Stimulated activated CD8-positive, alpha-beta memory T cell treated with anti-CD3 and anti-CD28 coated beads, Interleukin-7, amount 100 ng/mL, for 24 hours (primary cell): Measurements from ENCODE around the gene ADM2.
A peak's percentile ranks its signal among the peaks of the same experiment; 100 is the strongest.

Experiments
- DNase-seq: peaks from one replicate; pipeline ENCODE4 v3.0.0-alpha.2; 2020; ENCODE audit warnings: low read depth

Gene ADM2

DNA sequence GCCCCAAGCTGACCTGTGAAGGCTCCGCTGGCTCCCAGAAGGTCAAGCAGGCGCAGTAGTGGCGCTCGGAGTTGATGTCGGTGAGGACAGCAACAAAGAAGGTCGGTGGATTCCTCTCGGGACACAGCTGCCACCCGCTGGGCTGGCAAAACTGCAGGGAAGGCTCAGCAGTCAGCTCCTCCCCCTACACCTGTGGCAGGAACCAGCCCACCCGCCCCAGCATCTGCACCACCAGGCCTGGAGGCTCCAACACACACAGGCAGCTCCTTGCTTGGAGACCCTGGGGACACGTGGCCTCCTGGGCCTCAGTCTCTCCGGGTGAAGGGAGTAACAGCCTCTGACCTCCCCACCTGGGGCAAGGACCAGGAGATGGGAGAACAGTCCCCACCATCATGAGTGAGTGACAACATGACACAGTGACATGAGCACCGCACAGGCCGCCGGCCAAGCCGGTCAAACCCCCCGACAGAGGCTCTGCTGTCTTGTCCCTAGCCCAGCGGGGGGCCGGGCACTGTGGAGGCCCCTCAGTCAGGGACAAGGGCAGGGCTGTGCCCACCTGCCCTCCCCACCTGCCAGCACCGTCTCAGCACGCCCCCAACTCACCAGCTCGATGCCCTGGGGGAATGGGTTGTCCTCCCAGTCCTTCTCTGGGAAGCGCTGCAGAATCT, 13.4 kb upstream of the ADM2 start:
- no peak for DNase-seq

DNA sequence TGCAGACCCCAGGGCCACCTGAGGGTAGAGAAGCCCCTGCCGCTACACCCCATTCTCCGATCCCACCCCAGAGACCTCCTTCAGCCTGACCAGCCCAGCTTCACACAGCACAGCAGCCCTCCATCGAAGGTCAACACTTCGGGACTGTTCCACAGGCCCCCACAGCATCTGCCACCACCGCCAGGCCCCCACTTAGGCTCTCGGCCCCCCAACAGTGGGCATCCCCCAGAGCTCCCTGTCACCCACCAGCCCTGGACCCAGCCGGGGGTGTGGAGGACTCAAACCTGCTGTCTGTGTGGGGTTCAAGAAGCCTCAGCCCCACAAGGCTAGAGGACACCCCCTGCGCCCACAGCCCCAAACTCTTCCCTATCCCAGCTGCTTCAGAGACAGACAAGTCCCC, 12.7 kb upstream of the ADM2 start:
- DNase-seq, result no peak

DNA sequence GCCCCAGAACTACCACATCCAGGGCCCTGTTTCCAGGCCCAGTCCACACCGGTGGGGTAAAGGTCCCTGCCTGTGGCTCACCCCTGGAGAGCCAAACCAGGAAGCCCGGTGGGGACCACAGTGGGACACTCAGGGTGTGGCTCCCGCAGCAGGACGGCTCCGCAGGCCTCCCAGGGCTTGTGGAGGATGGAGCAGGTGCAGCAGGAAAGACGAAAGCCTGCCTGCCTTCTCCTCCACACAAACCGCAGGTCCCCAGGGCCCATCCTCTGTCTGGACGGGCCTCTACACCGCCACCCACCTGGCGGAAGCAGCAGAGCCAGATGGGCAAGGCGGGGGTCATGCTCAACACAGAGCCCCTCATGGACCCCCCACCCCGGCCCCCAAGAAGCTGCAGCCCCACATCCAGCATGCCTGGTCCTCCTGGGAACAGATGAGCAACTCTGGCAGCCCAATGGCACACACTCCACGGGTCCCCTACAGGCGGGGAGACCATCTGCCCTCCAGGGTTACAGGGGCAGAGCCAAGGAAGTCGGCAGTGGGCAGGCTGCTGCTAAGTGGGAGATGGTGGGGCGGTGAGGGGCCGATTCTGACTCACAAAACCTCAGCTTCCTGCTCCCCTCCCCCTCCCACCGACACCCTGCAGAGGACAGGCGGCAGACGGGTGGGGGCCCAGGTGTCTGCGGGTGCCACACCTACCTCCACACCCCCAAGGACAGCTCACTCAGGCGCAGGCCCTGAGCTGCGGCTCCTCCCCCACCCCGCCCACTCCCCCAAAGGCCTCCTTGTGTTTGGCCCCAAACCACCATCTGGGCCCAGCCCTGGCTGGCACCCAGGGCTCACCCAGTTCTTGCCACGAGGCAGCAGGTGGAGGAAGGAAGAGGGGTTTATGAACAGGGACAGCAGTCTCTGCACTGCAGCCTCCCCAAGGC, 11.7 kb upstream of the ADM2 start:
- DNase-seq, result peak; percentile 87

DNA sequence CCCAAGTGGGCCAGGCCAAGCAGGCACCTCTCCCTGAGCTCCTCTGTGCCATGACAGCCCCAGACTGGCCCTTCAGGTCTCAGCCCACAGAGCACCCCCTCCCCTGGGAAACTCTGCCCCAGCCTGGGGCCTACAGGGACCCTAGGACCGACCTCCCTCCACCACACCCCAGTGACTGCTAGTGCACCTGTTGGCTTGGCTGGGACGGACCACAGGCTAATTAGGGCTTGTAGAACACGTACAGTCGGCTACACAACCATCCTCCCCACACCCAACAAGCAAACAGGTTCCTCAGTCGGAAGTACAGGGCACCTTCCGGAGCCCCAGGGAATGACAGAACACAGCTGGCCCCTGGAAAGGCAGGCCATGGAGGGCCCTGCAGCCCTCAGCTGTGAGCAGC, 10.9 kb upstream of the ADM2 start:
- no peak for DNase-seq

DNA sequence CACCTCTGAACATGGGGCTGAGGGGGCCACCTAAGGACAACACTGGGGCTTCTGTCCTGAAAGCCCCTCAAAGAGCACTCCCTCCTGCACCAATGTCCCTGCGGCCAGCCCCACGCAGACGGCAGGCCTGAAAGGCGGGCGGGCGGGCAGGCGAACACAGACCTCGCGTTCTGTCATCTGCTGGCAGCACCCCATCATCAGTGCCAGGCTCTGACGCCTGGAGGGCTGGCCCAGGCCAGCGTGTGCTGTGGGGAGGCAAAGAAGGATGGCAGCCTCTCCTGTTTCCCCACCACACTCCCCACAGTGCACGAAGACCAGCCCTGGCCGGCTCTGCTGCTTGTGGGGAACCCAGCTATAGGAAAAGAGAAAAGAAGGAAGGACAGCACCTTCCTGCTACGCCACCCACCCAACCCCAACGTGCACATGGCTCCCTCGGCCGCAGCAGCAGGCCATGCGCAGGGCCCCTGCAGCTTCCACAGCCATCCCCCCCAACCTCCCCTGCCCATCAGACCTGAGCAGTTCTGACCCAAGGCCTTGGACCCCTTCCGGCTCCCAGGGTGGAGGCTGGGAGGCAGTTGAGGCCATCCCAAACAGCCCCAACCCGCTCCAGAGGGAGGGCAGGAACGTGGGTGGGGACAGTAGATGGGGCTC, 10.0 kb upstream of the ADM2 start:
- no peak for DNase-seq

DNA sequence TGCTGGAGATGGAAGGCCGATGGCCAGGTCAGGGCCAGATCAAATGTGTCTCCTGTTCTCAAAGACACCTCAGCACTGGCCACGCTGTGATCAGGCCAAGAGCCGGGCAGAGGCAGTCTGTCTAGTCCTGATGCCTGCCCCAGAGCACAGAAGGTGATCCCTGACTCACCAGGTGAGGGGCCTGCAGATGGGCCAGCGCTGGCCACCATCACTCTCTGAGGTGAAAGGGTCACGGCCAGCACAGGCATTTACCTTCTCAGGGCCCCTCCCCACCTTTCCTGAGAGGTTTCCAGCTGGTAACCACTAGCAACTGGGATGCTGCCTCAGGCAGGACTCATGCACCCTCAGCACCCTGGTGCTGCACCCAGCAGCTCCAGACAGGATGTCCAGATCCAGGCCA, 9.4 kb upstream of the ADM2 start:
- DNase-seq, result no peak

DNA sequence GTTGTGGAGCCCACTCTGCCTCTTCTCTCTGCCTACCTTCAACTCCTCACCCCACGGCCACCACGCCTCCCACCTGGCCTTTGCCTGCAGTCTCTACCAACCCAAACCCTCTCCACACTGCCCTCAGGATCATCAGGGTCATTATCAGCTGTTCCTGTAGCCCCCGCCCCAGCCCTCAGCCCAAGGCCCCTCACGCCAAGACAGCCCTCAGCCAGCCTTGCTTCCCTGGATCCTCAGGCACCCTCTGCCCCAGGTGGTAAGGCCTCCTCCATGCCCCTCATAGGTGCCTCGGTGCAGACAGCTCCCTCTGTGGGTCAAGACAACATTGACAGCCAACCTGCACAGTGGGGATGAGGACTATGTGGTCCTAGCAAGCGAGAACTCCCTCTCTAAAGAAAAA, 8.3 kb upstream of the ADM2 start:
- no peak for DNase-seq

DNA sequence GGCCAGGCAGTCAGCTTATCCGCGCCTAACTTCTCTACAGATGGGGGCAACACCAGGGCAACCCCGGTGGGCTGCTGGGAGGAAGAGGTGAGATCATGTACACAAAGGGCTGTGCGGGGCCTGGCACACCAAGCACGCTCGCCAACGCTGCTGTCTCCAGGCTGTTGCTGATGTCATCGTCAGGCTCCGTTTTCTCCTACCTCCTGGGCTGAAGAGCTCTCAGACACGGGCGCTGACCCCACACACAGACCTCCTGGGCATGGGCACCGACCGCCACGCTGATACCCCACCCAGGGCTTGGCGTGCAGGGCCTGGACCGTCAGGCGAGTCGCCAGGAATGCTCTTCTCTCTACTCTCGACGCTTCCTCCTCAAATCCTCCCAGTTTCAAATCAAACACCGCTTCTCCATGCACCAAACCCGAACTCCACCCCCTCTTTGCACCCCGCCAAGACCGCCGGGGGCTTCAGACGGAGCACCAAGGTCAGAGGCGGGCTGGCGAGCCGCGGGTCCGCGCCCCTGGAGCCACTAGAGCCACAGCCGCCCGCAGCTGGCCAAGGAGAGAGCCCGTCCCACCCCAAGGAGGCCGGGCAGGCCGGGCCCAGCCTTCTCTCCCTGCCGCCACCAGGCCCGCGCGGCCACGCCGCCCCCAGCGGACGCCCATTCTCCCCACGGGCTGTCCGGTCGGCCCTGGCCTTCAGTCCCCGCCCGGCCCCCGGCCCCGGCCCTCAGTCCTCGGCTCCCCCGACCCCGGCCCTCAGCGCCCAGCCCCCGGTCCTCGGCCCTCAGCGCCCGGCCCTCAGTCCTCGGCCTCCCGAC, 7.3 kb upstream of the ADM2 start:
- no peak for DNase-seq

DNA sequence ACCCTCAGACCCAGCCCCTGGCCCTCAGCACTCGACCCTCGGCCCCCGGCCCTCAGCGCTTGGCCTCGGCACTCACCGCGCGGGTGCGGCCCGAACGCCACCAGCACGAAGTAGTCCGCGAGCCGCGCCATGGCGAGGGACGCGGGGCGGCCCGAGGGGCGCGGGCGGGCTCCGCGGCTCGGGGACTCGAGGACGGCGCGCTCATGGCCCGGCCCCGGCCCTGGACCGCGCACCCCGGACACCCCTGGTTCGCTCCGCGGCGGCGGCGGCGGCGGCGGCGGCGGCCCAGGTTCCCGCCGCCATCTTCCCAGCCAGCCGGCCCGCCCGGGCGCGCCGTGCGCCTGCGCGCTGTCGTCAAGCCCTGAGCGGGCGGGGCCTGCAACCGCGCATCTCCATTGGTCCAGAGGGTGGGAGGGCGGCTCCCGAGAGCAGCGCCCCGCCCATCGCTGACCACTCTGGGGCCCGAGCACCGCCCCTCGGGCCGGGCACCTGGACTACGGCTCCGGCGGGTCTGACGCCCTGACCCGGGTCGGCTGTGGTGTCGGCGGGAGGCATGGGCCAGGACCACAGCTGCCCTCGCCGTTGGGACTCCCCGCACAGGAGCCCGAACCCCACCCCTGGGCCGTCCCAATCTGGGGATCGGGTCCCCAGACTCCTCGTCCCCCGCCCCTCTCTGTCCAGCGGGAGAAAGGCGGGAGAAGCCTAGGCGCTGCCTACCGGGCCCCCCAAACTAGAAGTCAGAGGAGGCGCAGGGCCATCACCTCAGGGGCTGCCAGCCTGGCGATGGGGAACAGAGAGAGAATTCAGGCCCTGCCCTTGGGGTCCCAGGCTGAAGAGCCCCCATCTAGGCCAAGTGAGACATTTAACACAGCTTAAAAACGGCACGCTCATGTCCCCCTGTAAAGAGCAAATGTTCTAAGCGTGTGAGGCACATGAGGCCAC, 6.4 kb upstream of the ADM2 start, which contains the start of gene SBF1:
SBF1 (minus strand) TSS at position 326 of the 942 bp plus-strand sequence; CDS start at position 131, 195 bp downstream.
- peak; percentile 76 for DNase-seq

DNA sequence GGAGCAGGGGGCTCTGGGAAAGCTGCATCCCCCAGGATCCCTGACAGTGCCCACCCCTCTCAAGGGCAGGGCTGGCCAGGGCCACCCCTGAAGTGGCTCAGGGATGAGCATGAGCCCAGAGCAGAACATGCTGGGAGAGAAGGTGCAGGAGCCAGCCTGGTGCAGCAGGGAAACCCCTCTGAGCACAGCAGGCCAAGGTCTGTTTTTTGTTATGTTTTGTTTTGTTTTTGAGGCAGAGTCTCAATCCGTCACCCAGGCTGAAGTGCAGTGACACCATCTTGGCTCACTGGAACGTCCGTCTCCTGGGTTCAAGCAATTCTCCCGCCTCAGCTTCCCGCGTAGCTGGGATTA, 5.7 kb upstream of the ADM2 start:
- DNase-seq, result no peak

DNA sequence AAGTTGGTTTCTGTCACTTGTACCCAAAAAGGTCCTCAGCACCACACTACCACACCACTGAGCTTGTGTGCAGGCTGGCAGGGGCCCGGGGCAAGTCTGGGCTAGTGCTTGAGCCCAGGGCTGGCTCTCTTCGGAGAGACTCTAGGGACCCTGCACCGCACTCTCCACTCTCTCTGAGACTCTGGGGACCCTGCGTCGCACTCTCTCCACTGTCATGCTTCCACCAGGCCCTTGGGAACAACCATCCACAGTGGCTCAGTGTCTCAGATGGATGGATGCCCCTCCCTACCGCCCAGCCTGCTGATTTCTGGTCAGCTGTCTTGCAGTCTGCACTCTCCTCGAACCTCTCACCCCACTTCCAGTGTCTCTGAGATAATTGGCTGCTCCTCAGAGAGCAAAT, 4.5 kb upstream of the ADM2 start:
- DNase-seq, result no peak

DNA sequence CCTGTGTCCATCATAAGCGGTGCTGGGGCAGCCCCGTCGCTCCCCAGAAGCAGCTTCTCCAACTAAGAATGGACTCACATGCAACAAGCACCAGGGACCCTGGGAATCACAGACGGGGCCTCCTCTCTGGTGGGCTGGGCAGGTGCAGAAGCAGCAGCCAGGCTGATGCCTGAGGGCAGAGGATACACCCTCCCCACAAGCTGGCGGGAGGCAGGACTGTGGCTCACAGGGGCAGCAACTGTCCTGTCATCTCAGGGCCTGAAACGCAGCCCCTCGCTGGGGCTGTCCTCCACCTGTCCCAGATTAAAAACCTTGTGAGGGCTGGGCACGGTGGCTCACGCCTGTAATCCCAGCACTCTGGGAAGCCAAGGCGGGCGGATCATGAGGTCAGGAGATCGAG, 3.4 kb upstream of the ADM2 start:
- DNase-seq, result no peak

DNA sequence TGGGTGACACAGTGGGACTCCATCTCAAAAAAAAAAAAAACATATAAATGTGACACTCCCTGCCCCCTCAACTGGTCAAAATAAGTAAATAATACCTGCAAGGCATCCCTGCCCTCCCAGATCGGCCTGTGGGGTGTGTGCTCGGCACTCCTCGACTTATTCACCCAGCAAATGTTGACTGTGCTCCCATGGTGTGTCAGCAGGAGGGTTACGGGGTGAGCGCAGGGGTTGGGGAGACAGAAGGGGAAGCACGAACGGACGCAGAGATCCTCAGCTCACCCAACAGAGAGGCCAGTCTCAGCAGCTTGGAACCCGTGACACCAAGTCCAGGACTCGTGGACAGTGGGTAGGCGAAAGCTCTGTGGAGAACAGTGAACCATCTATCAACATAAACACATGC, 1.6 kb upstream of the ADM2 start:
- DNase-seq, result no peak

DNA sequence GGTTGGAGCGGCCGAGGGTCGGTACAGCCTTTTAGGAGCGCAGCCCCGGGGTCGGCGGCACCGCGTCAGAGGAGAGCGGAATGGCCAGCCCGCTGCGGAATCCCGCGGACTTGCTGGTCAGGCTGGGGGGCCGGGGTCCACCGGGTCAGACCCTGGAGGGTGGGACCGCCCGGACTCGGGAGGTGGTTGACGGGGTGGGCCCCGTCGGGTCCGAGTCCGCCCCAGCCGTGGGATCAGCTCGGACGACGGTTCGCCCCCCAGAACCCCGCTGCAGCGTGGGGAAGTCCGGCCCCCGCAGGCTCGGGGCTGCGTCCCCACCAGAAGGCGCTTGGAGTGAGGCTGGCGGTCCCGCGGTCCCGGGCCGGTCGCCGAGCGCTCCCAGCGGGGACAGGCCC, 301 bp upstream of the ADM2 start:
- no peak for DNase-seq

DNA sequence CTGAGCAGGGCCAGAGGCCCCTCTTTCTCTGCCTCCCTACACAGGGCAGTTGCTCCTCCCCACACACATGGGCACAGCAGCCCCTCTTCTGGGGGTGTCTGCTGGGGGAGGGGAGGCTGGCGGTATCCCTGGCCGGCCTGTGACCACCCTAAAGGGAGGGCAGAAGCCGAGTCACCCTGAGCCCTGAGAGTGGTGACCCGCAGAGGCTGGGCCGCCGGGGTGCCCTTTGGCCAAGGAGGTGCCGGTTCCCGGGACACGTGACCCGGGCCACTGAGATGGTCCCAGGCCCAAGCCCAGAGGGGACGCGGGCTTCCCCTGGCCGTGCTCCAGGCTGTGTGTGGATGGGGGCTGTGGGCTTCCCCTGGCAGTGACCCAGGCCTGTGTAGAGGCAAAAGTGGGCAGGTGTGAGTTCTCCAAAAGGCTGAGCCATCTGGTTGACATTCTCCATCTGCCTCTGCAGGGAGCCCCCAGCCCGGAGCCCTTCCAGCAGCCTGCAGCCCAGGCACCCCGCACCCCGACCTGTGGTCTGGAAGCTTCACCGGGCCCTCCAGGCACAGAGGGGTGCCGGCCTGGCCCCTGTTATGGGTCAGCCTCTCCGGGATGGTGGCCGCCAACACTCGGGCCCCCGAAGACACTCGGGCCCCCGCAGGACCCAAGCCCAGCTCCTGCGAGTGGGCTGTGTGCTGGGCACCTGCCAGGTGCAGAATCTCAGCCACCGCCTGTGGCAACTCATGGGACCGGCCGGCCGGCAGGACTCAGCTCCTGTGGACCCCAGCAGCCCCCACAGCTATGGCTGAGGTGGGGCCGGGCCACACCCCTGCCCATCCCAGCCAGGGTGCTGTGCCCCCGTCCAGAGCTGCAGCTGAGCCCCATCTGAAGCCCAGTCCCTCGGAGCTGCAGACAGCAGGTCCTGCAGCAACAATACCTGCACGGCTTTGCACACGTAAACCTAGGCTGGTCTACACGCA, 1.0 kb downstream of the ADM2 start:
- DNase-seq, result no peak

DNA sequence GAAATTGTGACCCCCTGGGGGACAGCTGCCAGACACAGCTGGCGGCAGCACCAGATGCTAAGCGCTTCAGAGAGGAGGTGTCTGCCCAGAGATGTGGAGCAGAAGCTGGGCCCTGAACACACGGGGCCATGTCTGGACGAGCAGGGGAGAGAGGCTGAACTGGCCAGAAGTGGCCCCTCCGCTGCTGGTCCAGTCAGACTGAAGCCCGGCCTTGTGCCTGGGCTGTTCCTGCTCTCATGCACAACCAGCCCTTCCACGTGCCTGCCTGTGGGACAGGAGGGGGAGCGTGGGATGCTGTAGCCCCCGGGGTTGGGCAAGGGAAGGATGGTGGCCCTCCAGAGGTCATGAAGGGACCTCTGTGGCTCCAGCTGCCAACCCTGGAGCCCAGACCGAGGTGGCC, 1.8 kb downstream of the ADM2 start:
- DNase-seq, result no peak

DNA sequence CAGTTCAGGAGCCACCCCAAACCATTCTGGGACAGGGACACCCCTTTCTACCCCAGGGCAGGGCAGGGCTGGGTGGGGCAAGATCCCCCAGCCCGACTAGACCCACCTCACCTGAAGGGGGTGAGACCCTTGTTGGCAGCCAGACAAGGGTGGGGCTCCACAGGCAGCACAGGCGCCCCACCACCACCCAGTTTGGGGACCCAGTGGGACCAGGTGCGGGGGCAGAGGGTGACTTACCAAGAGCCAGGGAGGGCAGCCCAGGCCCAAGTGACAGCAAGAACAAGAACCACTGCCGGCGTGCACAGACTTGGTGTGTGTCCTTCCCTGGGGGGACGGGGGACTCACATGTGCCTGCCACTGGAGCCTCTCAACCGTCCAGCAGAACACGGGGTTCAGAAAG, 2.2 kb downstream of the ADM2 start:
- no peak for DNase-seq

DNA sequence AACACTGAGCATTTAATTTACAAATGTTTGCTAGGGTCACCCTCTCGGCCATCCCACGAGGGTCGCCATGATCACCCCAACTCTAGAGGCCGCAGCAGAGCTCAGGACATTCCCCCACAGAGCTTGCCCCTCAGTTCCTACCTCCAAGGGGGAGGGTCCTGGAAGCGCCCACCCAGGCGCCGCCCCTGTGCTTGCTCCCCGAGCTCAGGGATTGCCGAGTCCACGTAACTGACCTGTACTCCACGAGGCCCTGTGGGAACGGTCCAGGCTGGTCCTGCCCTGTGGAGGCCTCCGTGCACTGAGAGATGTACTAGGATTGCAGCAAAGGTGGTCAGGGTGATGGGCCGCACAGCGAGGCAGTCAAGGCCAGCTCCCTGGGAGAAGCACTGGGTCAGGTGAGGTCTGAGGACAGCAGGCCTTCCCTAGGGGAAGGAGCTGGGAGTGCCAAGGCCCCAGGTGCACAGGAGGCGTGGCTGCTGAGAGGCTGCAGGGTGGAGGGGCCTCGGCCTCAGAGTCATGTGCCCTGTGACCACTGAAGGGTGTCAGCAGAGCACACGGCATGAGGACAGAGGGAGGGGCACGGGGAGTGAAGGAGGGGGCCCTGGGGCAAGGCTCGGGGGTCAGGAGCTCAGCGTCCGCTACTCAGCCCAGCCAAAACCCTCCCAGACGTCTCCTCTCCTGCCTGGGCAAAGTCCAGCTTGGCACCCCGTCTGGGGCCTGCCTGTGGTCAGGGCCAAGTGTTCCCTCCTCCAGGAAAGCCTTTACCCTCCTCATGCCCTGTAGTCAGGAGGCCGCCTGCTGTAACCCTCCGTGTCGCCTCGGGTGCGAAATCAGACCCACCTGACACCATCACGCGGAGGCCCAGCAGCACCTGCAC, 2.9 kb downstream of the ADM2 start:
- DNase-seq, result no peak
